GM23338 (cell line): ENCODE data around the gene RAET1G. TPM values are rescaled to one million over a fixed set of nuclear protein-coding genes. Genes with fewer than 3 reads are reported as not detected.

Source experiments
- ATAC-seq: fragments of 200-7000 bp; cut with Tn5 transposase; 3 replicates; pipeline ENCODE4 v1.9.1; 2020
- DNase-seq: peaks from one replicate; pipeline ENCODE4 v3.0.0-alpha.2; 2015; ENCODE audit warnings: low spot score
- H2AFZ ChIP-seq: fragments of 200-600 bp; sonication (generic); 2 replicates; pipeline ENCODE4 v1.8.0; 2016; ENCODE audit warnings: antibody characterized with exemption, mild to moderate bottlenecking, moderate library complexity
- H3F3A ChIP-seq: fragments of 200-600 bp; sonication (generic); replicated peaks from 2 replicates; pipeline ENCODE4 v1.8.0; 2017; ENCODE audit warnings: antibody characterized with exemption, mixed run types, low read depth
- H3K27ac ChIP-seq: fragments of 200-600 bp; sonication (generic); 2 replicates; pipeline ENCODE4 v1.6.1; 2016; ENCODE audit warnings: low read depth
- H3K27me3 ChIP-seq: fragments of 200-600 bp; sonication (generic); 2 replicates; pipeline ENCODE4 v1.8.0; 2016; ENCODE audit warnings: mild to moderate bottlenecking, mixed run types, moderate library complexity; ENCODE audit not compliant: insufficient read depth
- H3K36me3 ChIP-seq: fragments of 200-600 bp; sonication (generic); 2 replicates; pipeline ENCODE4 v1.8.0; 2016; ENCODE audit warnings: mild to moderate bottlenecking; ENCODE audit not compliant: insufficient read depth
- H3K4me1 ChIP-seq: fragments of 200-600 bp; sonication (generic); 2 replicates; pipeline ENCODE4 v1.8.0; 2016; ENCODE audit warnings: mild to moderate bottlenecking, moderate library complexity; ENCODE audit not compliant: insufficient read depth
- H3K4me2 ChIP-seq: fragments of 200-600 bp; sonication (generic); 2 replicates; pipeline ENCODE4 v1.7.1; 2017; ENCODE audit warnings: mixed run types
- H3K4me3 ChIP-seq: fragments of 200-600 bp; sonication (generic); 2 replicates; pipeline ENCODE4 v1.6.1; 2016; ENCODE audit warnings: mixed run types
- H3K79me2 ChIP-seq: fragments of 200-600 bp; sonication (generic); replicated peaks from 2 replicates; pipeline ENCODE4 v1.8.0; 2017; ENCODE audit warnings: mild to moderate bottlenecking; ENCODE audit not compliant: insufficient read depth
- H3K9me2 ChIP-seq: fragments of 200-600 bp; sonication (generic); 2 replicates; pipeline ENCODE4 v1.8.0; 2017; ENCODE audit not compliant: insufficient read depth
- H4K20me1 ChIP-seq: fragments of 200-600 bp; sonication (generic); replicated peaks from 2 replicates; pipeline ENCODE4 v1.8.0; 2017; ENCODE audit warnings: mild to moderate bottlenecking; ENCODE audit not compliant: insufficient read depth
- H3K27ac Mint-ChIP-seq: 2 replicates; pipeline ENCODE4 v1.8.0; 2020; ENCODE audit warnings: inconsistent platforms, mild to moderate bottlenecking, moderate library complexity, mixed read lengths
- H3K27me3 Mint-ChIP-seq: 3 replicates; pipeline ENCODE4 v1.8.0; 2022; ENCODE audit warnings: low read depth, mild to moderate bottlenecking, moderate library complexity, mixed read lengths, inconsistent platforms; ENCODE audit not compliant: insufficient read depth, poor library complexity
- H3K36me3 Mint-ChIP-seq: 3 replicates; pipeline ENCODE4 v1.8.0; 2021; ENCODE audit warnings: low read depth, mild to moderate bottlenecking, inconsistent platforms, moderate library complexity, mixed read lengths
- H3K4me1 Mint-ChIP-seq: 3 replicates; pipeline ENCODE4 v1.8.0; 2020; ENCODE audit warnings: mild to moderate bottlenecking, inconsistent platforms, mixed read lengths
- H3K4me3 Mint-ChIP-seq: 3 replicates; pipeline ENCODE4 v1.8.0; 2021; ENCODE audit warnings: moderate library complexity, mild to moderate bottlenecking, inconsistent platforms, mixed read lengths
- H3K9me3 Mint-ChIP-seq: 3 replicates; pipeline ENCODE4 v1.8.0; 2020; ENCODE audit warnings: moderate library complexity, mild to moderate bottlenecking, inconsistent platforms, mixed read lengths
- CREB1 ChIP-seq: fragments of 250-450 bp; sonication (Bioruptor Pico); IDR thresholded peaks from 2 replicates; pipeline ENCODE4 v1.5.0; 2020; ENCODE audit warnings: low read depth, mild to moderate bottlenecking, moderate library complexity
- EZH2 ChIP-seq: fragments of 200-600 bp; sonication (generic); IDR thresholded peaks from one replicate; pipeline ENCODE4 v1.8.0; 2017; ENCODE audit warnings: antibody characterized with exemption, mild to moderate bottlenecking, low read depth; ENCODE audit not compliant: unreplicated experiment
- EZH2phosphoT487 ChIP-seq: fragments of 200-600 bp; sonication (generic); IDR thresholded peaks from one replicate; pipeline ENCODE4 v1.8.1; 2018; ENCODE audit warnings: antibody characterized with exemption; ENCODE audit not compliant: unreplicated experiment
- ZNF462 ChIP-seq: fragments of 250-450 bp; sonication (Bioruptor Pico); IDR thresholded peaks from 2 replicates; pipeline ENCODE4 v1.5.0; 2020; ENCODE audit warnings: mild to moderate bottlenecking, moderate library complexity
- polyA plus RNA-seq: library from polyadenylated mRNA; unstranded; fragments of >200 nt; fragmentation: Nextera tagmentation; extraction: Ambion mirVana; gene quantifications from 2 replicates; pipeline ENCODE4 v1.2.1, GENCODE V29; 2016
- total RNA-seq: library from RNA; depleted of rRNA; stranded (reverse); fragments of >200 nt; shearing (Covaris generic); gene quantifications from 2 replicates; pipeline ENCODE4 v1.2.3, GENCODE V29; 2014

Gene RAET1G
- total and polyA plus RNA-seq, 2 experiments from 2014 or later: not detected

GRCh38 chr6:149941583-149942460 is 18.9 kb upstream of the RAET1G start, which contains the start of gene ULBP2:
Gene ULBP2 (plus strand): TSS chr6:149942014. CDS start chr6:149942073, 59 bp downstream.
- peak within 1 kb of the TSS; percentile 70 for H3K4me3 ChIP-seq
- TF ChIP-seq ZNF462 (CRISPR knock-in tag): no peak
- peak; percentile 78 for TF ChIP-seq EZH2phosphoT487
- TF ChIP-seq CREB1: peak; percentile 75; the same call in 1 of the 2 replicates
- TF ChIP-seq EZH2: peak; percentile 90
- no peaks in the 10 kb centered on the region; the same call in 1 of the 2 replicates for H4K20me1 ChIP-seq
- H3K4me1 Mint-ChIP-seq: peaks cover 11% of the 10 kb centered on the region
- no peaks in the 10 kb centered on the region; the same call in 2 of the 3 replicates for H3K36me3 Mint-ChIP-seq
- no peaks in the 10 kb centered on the region for H3K36me3 ChIP-seq
- DNase-seq (peak; percentile 83), ATAC-seq (peak; percentile 56)
- peak within 1 kb of the TSS; percentile 84 for H3K4me3 Mint-ChIP-seq
- H3K9me3 Mint-ChIP-seq: peaks cover 2% of the 10 kb centered on the region
- H3K9me2 ChIP-seq: no peaks in the 10 kb centered on the region
- peaks cover 8% of the 10 kb centered on the region; the same call in 1 of the 2 replicates for H3K4me1 ChIP-seq
- H3F3A ChIP-seq: no peaks in the 10 kb centered on the region
- peaks cover 89% of the 10 kb centered on the region for H3K27me3 Mint-ChIP-seq
- no peaks in the 10 kb centered on the region for H3K79me2 ChIP-seq
- H3K27ac Mint-ChIP-seq: no peak within 1 kb of the TSS
- peak within 1 kb of the TSS; percentile 91 for H3K4me2 ChIP-seq
- H3K27ac ChIP-seq: no peak within 1 kb of the TSS
- peak within 1 kb of the TSS; percentile 85 for H2AFZ ChIP-seq
- peaks cover 89% of the 10 kb centered on the region for H3K27me3 ChIP-seq
